Dermis microvascular lymphatic vessel endothelial cell (primary cell): Measurements from ENCODE around the gene HS6ST3. TPM values are rescaled to one million over a fixed set of nuclear protein-coding genes. Genes with fewer than 3 reads are reported as not detected.
"Not testable (repeated sequence)": the region's sequence is repeated elsewhere in the genome, so short reads cannot be mapped to it uniquely, and the experiment has no call there.

ENCODE experiments used
- DNase-seq, 2 donors: peaks; one replicate each; pipeline versions ENCODE4 v3.0.0 to v3.0.0-alpha.2; 2010; ENCODE audit warnings: low read depth in 2 of 2
- total RNA-seq: library from RNA; depleted of rRNA; stranded (reverse); fragments of >200 nt; gene quantifications from 2 replicates; pipeline ENCODE4 v1.2.1, GENCODE V29; 2014

The HS6ST3 gene
- total RNA-seq, 1 donor from 2014 or later, result under 0.01 TPM

GRCh38 chr13:96428911-96429310 is 339.0 kb downstream of the HS6ST3 start:
- DNase-seq, result no peak

- DNase-seq, result no peak
Measured at GRCh38 chr13:96431044-96431581, 341.2 kb downstream of the HS6ST3 start.

- no peak for DNase-seq
Measured at GRCh38 chr13:96444676-96445075, 354.8 kb downstream of the HS6ST3 start.

- no peak for DNase-seq
Measured at GRCh38 chr13:96449920-96450319, 360.0 kb downstream of the HS6ST3 start.

GRCh38 chr13:96450326-96451020 is 360.6 kb downstream of the HS6ST3 start:
- DNase-seq, result no peak

GRCh38 chr13:96454466-96454865 is 364.6 kb downstream of the HS6ST3 start:
- no peak for DNase-seq

- no peak for DNase-seq
Measured at GRCh38 chr13:96460609-96461008, 370.7 kb downstream of the HS6ST3 start.

- no peak for DNase-seq
Measured at GRCh38 chr13:96473526-96474180, 383.7 kb downstream of the HS6ST3 start.

GRCh38 chr13:96474181-96474557 is 384.3 kb downstream of the HS6ST3 start:
- no peak for DNase-seq

- DNase-seq, result no peak
Measured at GRCh38 chr13:96475103-96475502, 385.2 kb downstream of the HS6ST3 start.

- no peak for DNase-seq
Measured at GRCh38 chr13:96481482-96481881, 391.6 kb downstream of the HS6ST3 start.

GRCh38 chr13:96490496-96490989 is 400.6 kb downstream of the HS6ST3 start:
- no peak for DNase-seq

GRCh38 chr13:96491103-96491502 is 401.2 kb downstream of the HS6ST3 start:
- no peak for DNase-seq

GRCh38 chr13:96492766-96493165 is 402.9 kb downstream of the HS6ST3 start:
- no peak for DNase-seq

GRCh38 chr13:96499656-96500055 is 409.7 kb downstream of the HS6ST3 start:
- DNase-seq, result no peak

GRCh38 chr13:96500953-96501352 is 411.0 kb downstream of the HS6ST3 start:
- no peak for DNase-seq

GRCh38 chr13:96503481-96503880 is 413.6 kb downstream of the HS6ST3 start:
- DNase-seq, result no peak

GRCh38 chr13:96511587-96511986 is 421.7 kb downstream of the HS6ST3 start:
- DNase-seq, result no peak

- no peak for DNase-seq
Measured at GRCh38 chr13:96519380-96519779, 429.5 kb downstream of the HS6ST3 start.

GRCh38 chr13:96524398-96525020 is 434.6 kb downstream of the HS6ST3 start:
- DNase-seq, result not testable (repeated sequence)

- DNase-seq, result no peak
Measured at GRCh38 chr13:96525715-96526114, 435.8 kb downstream of the HS6ST3 start.

- DNase-seq, result no peak
Measured at GRCh38 chr13:96527497-96527896, 437.6 kb downstream of the HS6ST3 start.
